ENCODE measurements around the gene REPIN1.

Gene REPIN1

GRCh38 chr7:150363370-150363769 lies 5.3 kb upstream of the REPIN1 start:
- peaks cover 20% of the 10 kb centered on the region for H3K4me1 Mint-ChIP-seq
- no peak overlapping the region for H3K27ac Mint-ChIP-seq

GRCh38 chr7:150363872-150364271 lies 4.8 kb upstream of the REPIN1 start:
- Mint-ChIP-seq H3K9me3 (no peaks in the 10 kb centered on the region), H3K4me3 (no peak overlapping the region), H3K36me3 (peaks cover 17% of the 10 kb centered on the region), H3K4me1 (peaks cover 15% of the 10 kb centered on the region), H3K27ac (peak overlapping the region; percentile 34)
- DNase-seq (ENCODE audit: low spot score in 2 of 2): no peak
- ATAC-seq: no peak

More at GRCh38 chr7:150363370-150363769, 5.3 kb upstream of the REPIN1 start:
- Mint-ChIP-seq H3K9me3 (no peaks in the 10 kb centered on the region), H3K36me3 (peaks cover 17% of the 10 kb centered on the region), H3K4me3 (no peak overlapping the region)
- DNase-seq (ENCODE audit: low spot score in 2 of 2) (no peak), ATAC-seq (no peak)

GRCh38 chr7:150365194-150365593 lies 3.4 kb upstream of the REPIN1 start:
- no peaks in the 10 kb centered on the region for H3K9me3 Mint-ChIP-seq
- peaks cover 14% of the 10 kb centered on the region for H3K4me1 Mint-ChIP-seq
- no peak overlapping the region for H3K27ac Mint-ChIP-seq
- ATAC-seq (no peak), DNase-seq (ENCODE audit: low spot score in 2 of 2) (no peak)
- H3K4me3 Mint-ChIP-seq: no peak overlapping the region
- peaks cover 21% of the 10 kb centered on the region for H3K36me3 Mint-ChIP-seq

DNA sequence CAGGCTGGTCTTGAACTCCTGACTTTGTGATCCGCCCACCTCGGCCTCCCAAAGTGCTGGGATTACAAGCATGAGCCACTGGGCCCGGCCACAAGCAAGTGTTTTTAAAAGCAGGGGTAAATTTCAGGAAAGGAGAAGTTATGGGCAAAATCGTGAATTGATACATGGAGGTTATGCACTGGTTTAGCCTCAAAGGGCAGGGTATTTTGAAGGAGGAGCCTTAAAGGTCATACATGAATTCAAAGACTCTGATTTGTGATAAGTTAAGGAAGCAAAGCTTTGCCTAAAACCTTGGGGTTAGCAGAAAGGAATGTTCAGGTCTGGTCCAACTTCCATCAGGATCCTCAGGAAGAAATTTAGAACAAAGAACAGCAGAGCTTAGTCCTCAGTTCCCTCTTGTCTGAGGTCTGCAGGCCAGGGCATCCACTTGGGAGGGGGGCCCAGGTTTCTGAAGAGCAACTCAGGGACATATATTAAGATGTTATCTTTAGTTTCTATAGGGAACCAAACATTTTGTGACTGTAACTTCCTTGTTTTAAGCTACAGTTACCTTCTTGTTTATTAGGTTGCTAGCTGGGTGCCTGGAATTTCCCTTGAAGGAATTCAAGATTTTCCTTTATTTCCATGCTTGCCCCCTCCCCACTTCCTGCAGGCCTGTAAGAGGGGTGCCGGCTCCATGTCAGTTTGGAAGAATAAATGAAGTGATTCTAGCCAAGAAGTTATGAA lies 2.8 kb upstream of the REPIN1 start:
- Mint-ChIP-seq H3K36me3 (peaks cover 20% of the 10 kb centered on the region), H3K27ac (peak overlapping the region; percentile 8), H3K4me3 (no peak overlapping the region), H3K9me3 (no peaks in the 10 kb centered on the region), H3K4me1 (peaks cover 18% of the 10 kb centered on the region)
- ATAC-seq (no peak), DNase-seq (ENCODE audit: low spot score in 2 of 2) (no peak)

DNA sequence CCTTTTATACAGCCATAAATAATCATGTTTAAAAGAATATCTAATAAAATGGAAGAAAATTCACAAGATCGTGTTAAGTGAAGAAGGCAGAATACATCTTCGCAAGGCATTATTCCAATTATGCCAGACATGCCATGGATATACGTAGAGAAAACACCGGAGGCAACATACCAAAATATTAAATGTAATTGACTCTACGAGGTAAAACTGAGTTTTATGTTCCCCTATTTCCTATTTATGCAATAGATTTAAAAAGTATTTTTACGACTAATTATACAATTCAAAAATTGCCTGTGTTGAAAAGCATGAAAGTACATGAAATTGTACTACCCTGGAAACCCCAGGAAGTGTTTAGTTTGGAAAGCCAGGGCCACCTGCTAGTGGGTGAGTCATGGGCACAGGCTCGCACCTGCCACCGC lies 936 bp upstream of the REPIN1 start:
- Mint-ChIP-seq H3K4me3 (peak overlapping the region; percentile 84), H3K27ac (peak overlapping the region; percentile 92), H3K36me3 (peaks cover 25% of the 10 kb centered on the region), H3K4me1 (peaks cover 21% of the 10 kb centered on the region), H3K9me3 (no peaks in the 10 kb centered on the region)
- no peak for DNase-seq (ENCODE audit: low spot score in 2 of 2)
- ATAC-seq: no peak

DNA sequence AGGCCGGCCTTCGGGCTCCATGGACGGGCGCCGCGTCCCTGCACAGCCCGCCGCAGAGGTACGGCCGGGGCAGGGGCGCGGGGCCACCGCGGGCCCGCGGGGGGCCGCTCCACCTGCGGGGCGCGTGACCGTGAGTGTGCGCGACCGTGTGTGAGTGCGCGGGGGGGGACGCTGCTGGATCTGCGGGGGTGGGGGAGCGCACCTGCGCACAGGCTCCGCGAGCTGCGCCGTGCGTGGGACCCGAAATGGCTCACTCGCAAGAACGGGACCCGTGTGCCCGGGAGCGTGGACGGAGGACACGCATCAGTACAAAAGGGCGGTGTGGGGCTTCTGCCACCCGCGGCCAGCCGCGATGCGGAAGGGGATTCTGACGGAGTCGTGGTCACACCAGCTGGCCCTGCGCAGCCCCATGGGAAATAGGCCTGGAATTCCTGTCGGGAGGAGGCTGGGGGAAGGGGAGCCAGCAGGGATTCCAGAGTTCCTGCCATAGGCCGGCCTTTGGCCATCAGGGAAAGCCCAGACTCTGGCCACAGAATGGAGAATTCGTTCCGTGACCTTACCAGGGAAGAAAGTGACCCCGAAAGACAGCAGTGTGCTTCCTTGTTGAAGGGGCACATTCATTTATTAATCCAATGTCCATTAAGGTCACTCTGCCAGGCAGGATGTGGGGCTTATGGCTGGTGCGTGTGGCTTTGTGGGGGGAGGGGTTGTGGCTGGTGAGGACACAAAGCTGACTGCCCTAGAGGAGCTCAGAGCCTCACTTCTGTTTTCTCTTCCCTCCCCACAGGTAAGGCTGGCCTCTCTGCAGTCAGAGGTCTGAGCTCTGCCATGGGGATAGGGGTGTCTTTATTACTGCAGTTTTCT lies 494 bp downstream of the REPIN1 start:
- Mint-ChIP-seq H3K36me3 (peaks cover 40% of the 10 kb centered on the region), H3K4me3 (peak overlapping the region; percentile 84), H3K4me1 (peaks cover 35% of the 10 kb centered on the region), H3K9me3 (no peaks in the 10 kb centered on the region), H3K27ac (peak overlapping the region; percentile 92)
- DNase-seq (ENCODE audit: low spot score in 2 of 2) (peak in 1 of 2 donors; percentile 20), ATAC-seq (peak; percentile 56)

DNA sequence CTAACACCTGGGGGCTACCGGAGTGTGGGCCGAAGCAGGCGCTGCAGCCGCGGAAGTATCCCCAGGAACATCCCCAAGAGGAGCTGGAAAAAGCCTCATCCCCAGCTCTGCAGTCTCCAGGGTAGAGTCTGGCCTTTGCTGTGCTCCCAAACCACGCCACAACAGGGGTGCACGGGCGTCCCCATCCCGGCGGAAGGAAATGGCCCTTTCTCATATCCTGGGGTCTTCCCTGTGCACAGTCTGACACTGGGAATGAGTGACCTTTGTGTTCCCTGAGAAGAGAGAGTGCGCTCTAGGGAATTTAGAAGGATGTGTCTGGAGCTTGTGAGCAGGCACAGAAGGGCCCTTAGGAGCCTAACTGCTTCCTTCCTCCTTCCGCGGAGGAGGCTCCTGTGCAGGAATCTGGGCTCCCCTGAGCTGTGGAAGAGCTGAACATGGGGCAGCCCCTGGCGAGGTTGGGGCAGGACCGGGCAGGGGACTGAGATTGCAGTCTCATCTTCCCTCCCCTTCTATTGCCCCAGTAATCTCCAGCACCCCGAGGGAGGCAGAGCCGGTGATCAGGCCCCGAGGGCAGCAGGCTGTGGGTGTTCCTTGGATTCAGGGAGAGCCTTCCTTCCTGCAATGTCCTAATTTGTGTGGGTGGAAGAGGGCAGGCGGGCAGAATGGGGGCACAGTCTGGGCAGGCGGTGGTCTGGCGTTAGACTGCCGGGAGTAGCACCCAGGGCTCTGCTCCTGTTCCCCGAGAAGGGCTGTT lies 1.3 kb downstream of the REPIN1 start:
- H3K4me1 Mint-ChIP-seq: peaks cover 35% of the 10 kb centered on the region
- no peak for DNase-seq (ENCODE audit: low spot score in 2 of 2)

GRCh38 chr7:150370612-150371071 lies 2.0 kb downstream of the REPIN1 start:
- Mint-ChIP-seq H3K27ac (no peak overlapping the region), H3K36me3 (peaks cover 40% of the 10 kb centered on the region), H3K9me3 (no peaks in the 10 kb centered on the region), H3K4me3 (peak overlapping the region; percentile 84), H3K4me1 (peaks cover 35% of the 10 kb centered on the region)
- no peak for DNase-seq (ENCODE audit: low spot score in 2 of 2)
- ATAC-seq: no peak

More for the DNA sequence above, 1.3 kb downstream of the REPIN1 start:
- Mint-ChIP-seq H3K36me3 (peaks cover 40% of the 10 kb centered on the region), H3K4me3 (peak overlapping the region; percentile 84), H3K9me3 (no peaks in the 10 kb centered on the region), H3K27ac (peak overlapping the region; percentile 92)
- ATAC-seq: no peak

- DNase-seq (ENCODE audit: low spot score in 2 of 2) (no peak), ATAC-seq (no peak)
- H3K9me3 Mint-ChIP-seq: no peaks in the 10 kb centered on the region
- no peak overlapping the region for H3K27ac Mint-ChIP-seq
- H3K4me3 Mint-ChIP-seq: no peak overlapping the region
- H3K36me3 Mint-ChIP-seq: peaks cover 44% of the 10 kb centered on the region
- peaks cover 42% of the 10 kb centered on the region for H3K4me1 Mint-ChIP-seq
These were observed 2.7 kb downstream of the REPIN1 start for GRCh38 chr7:150371131-150371995.

DNA sequence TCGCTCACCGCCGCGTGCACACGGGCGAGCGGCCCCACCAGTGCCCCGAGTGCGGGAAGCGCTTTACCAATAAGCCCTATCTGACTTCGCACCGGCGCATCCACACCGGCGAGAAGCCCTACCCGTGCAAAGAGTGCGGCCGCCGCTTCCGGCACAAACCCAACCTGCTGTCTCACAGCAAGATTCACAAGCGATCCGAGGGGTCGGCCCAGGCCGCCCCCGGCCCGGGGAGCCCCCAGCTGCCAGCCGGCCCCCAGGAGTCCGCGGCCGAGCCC lies 3.3 kb downstream of the REPIN1 start:
- H3K4me3 Mint-ChIP-seq: no peak overlapping the region
- H3K27ac Mint-ChIP-seq: no peak overlapping the region
- peaks cover 45% of the 10 kb centered on the region for H3K36me3 Mint-ChIP-seq
- H3K9me3 Mint-ChIP-seq: no peaks in the 10 kb centered on the region
- ATAC-seq (no peak), DNase-seq (ENCODE audit: low spot score in 2 of 2) (no peak)
- H3K4me1 Mint-ChIP-seq: peaks cover 46% of the 10 kb centered on the region

GRCh38 chr7:150372271-150373048 lies 3.8 kb downstream of the REPIN1 start:
- Mint-ChIP-seq H3K27ac (no peak overlapping the region), H3K9me3 (no peaks in the 10 kb centered on the region), H3K4me3 (no peak overlapping the region), H3K4me1 (peaks cover 48% of the 10 kb centered on the region), H3K36me3 (peaks cover 45% of the 10 kb centered on the region)
- no peak for DNase-seq (ENCODE audit: low spot score in 2 of 2)
- ATAC-seq: no peak

DNA sequence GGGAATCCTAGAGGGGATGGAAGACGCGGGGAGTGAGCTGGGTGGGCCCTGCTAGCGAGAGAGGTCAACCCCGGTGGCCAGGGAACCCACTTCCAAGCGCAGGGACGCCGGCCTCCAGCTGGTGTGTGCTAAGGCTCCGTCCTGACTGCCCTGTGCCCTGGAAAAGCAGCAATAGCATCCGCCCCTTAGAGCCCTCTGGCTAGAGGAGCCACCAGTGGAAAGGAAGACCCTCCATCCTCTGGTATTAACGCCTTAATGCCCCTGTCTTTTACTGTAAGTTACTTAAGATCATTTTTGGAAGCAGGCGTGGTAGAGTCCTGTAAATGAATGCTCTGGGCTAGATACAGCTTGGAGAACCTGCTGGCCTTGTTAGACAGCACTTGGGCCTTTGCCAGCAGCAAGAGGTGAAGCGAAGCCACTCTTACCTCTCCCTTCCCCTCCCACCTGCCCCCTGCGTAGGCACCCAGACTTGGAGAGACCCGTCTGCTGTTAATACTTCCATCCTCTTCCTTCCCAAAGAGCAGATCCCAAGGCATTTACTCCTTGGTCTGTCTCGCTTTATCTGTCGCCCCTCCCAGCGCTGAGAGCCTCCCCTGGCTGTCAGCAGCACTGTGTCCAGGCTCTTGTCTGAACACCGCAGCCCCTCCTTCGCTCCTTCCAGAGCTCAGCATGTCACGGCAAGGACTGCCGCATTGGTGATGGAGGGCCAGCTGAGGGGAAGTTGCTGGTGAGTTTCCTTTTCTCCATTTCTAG lies 4.6 kb downstream of the REPIN1 start:
- ATAC-seq: no peak
- H3K27ac Mint-ChIP-seq: peak overlapping the region; percentile 20
- DNase-seq (ENCODE audit: low spot score in 2 of 2): no peak
- H3K9me3 Mint-ChIP-seq: no peaks in the 10 kb centered on the region
- H3K36me3 Mint-ChIP-seq: peaks cover 37% of the 10 kb centered on the region
- no peak overlapping the region for H3K4me3 Mint-ChIP-seq
- peaks cover 55% of the 10 kb centered on the region for H3K4me1 Mint-ChIP-seq

DNA sequence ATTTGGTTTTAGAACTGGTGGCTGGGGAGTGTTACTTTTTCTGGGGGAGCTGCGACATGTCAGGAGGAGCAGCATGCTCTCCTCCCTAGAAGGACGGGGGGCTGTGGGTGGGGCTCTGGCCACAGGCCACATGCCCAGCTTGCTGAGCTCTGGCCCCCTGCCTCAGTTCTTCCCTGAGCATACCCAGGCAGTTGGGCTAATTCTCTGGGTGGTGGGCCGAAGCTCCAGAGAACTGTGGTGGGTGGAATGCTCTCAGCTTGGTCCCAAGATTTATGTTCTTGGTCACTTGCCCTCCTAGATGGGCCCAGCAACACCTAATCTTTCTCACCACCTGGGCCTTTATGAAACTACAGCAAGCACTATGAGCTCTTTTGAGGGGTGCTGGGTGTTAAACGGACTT lies 5.4 kb downstream of the REPIN1 start:
- DNase-seq (ENCODE audit: low spot score in 2 of 2) (no peak), ATAC-seq (no peak)
- H3K9me3 Mint-ChIP-seq: no peaks in the 10 kb centered on the region
- no peak overlapping the region for H3K4me3 Mint-ChIP-seq
- H3K27ac Mint-ChIP-seq: peak overlapping the region; percentile 20
- peaks cover 37% of the 10 kb centered on the region for H3K36me3 Mint-ChIP-seq
- H3K4me1 Mint-ChIP-seq: peaks cover 55% of the 10 kb centered on the region
